H1 (cell line): ENCODE results near the gene EIF2AK2. TPM values are rescaled to one million over a fixed set of nuclear protein-coding genes. Genes with fewer than 3 reads are reported as not detected.

Source experiments
- CTCF ChIA-PET: fragments of 300-600 bp; sonication (Branson Sonifier 250); formaldehyde crosslinking; loops from one replicate; lab custom pipeline; 2021; ENCODE audit not compliant: partially characterized antibody; lab: Charles Lee
- POLR2A ChIA-PET: fragments of 300-600 bp; sonication (Branson Sonifier 250); formaldehyde crosslinking; loops from one replicate; lab custom pipeline; 2021; ENCODE audit warnings: inconsistent platforms; ENCODE audit not compliant: partially characterized antibody; lab: Charles Lee
- DNase-seq, 2 experiments: peaks; one replicate each; pipeline versions ENCODE4 v3.0.0 to v3.0.0-alpha.2; 2010 to 2022; ENCODE audit warnings: low spot score in 2 of 2, low read depth in 1 of 2, mixed read lengths in 1 of 2
- FAIRE-seq: peaks from 2 replicates; lab custom pipeline; 2011; peaks lifted over from hg19 to GRCh38; lab: Jason Lieb, UNC
- H2AFZ ChIP-seq: 2 replicates; pipeline ENCODE4 v1.8.1; 2012; ENCODE audit warnings: low read length, inconsistent platforms
- H2AK5ac ChIP-seq: 2 replicates; pipeline ENCODE4 v1.6.1; 2013; ENCODE audit warnings: low read depth, low read length
- H2BK120ac ChIP-seq: replicated peaks from 2 replicates; pipeline ENCODE3; 2013; ENCODE audit warnings: low read depth, low read length, inconsistent platforms
- H2BK12ac ChIP-seq: 2 replicates; pipeline ENCODE4 v1.6.1; 2013; ENCODE audit warnings: low read depth, low read length
- H2BK15ac ChIP-seq: 2 replicates; pipeline ENCODE4 v1.6.1; 2013; ENCODE audit warnings: low read length
- H2BK20ac ChIP-seq: 2 replicates; pipeline ENCODE4 v1.6.1; 2013; ENCODE audit warnings: low read length
- H2BK5ac ChIP-seq: 2 replicates; pipeline ENCODE4 v1.6.1; 2013; ENCODE audit warnings: low read depth, low read length
- H3K14ac ChIP-seq: 2 replicates; pipeline ENCODE4 v1.6.1; 2013; ENCODE audit warnings: inconsistent platforms; ENCODE audit not compliant: insufficient read length
- H3K18ac ChIP-seq: 2 replicates; pipeline ENCODE4 v1.6.1; 2013; ENCODE audit warnings: low read length; ENCODE audit errors: extremely low read depth
- H3K23ac ChIP-seq: 2 replicates; pipeline ENCODE4 v1.6.1; 2013; ENCODE audit warnings: inconsistent platforms; ENCODE audit not compliant: insufficient read length
- H3K23me2 ChIP-seq: 2 replicates; pipeline ENCODE4 v1.6.1; 2013; ENCODE audit warnings: low read depth, low read length
- H3K27ac ChIP-seq: 2 replicates; pipeline ENCODE4 v1.6.1; 2011; ENCODE audit warnings: low read depth, low read length, inconsistent platforms
- H3K27me3 ChIP-seq, 4 experiments: replicated peaks in 1 of 4; 1 replicate in 1 of 4; 2 replicates in 3 of 4; pipeline versions ENCODE4 v1.6.1 to v1.8.1; 2011 to 2013; ENCODE audit warnings: low read length in 3 of 4, mild to moderate bottlenecking in 3 of 4, inconsistent platforms in 2 of 4, mixed read lengths in 2 of 4, moderate library complexity in 1 of 4; ENCODE audit not compliant: control insufficient read depth in 3 of 4, insufficient read depth in 3 of 4; ENCODE audit errors: extremely low read depth in 1 of 4
- H3K36me3 ChIP-seq, 4 experiments: 2 replicates each; pipeline versions ENCODE4 v1.6.1 to v1.8.1; 2011 to 2013; ENCODE audit warnings: mild to moderate bottlenecking in 4 of 4, low read length in 3 of 4, moderate library complexity in 2 of 4, control low read depth in 1 of 4, inconsistent platforms in 1 of 4; ENCODE audit not compliant: insufficient read depth in 4 of 4, control insufficient read depth in 2 of 4
- H3K4ac ChIP-seq: replicated peaks from 2 replicates; pipeline ENCODE3; 2013; ENCODE audit warnings: low read length, low read depth, mixed read lengths, inconsistent platforms; ENCODE audit not compliant: insufficient read length
- H3K4me1 ChIP-seq, 4 experiments: replicated peaks in 1 of 4; 1 replicate in 1 of 4; 2 replicates in 3 of 4; pipeline versions ENCODE4 v1.6.1 to v1.8.1; 2011 to 2013; ENCODE audit warnings: low read length in 3 of 4, inconsistent platforms in 2 of 4, mixed read lengths in 1 of 4; ENCODE audit not compliant: insufficient read depth in 4 of 4, control insufficient read depth in 3 of 4
- H3K4me2 ChIP-seq, 2 experiments: 2 replicates each; pipeline versions ENCODE4 v1.6.1 to v1.8.1; 2011 to 2013; ENCODE audit warnings: low read depth in 2 of 2, low read length in 2 of 2, control low read depth in 1 of 2, inconsistent platforms in 1 of 2, mild to moderate bottlenecking in 1 of 2; ENCODE audit not compliant: insufficient read depth in 1 of 2
- H3K4me3 ChIP-seq, 4 experiments: fragments of 200-600, 300-600 bp in 1 of 4; sonication (generic), shearing (Covaris generic), sonication (Bioruptor Twin) in 1 of 4; 2 replicates each; pipeline versions ENCODE4 v1.5.1 to v1.8.1; 2011 to 2016; ENCODE audit warnings: low read length in 4 of 4, low read depth in 3 of 4, control low read depth in 2 of 4, inconsistent platforms in 2 of 4, mild to moderate bottlenecking in 2 of 4, mixed read lengths in 1 of 4, moderate library complexity in 1 of 4; ENCODE audit not compliant: insufficient read depth in 2 of 4; ENCODE audit errors: extremely low read depth in 1 of 4
- H3K56ac ChIP-seq: replicated peaks from 2 replicates; pipeline ENCODE3; 2013; ENCODE audit warnings: low read depth, mild to moderate bottlenecking, mixed read lengths, low read length, inconsistent platforms; ENCODE audit not compliant: insufficient read length
- H3K79me1 ChIP-seq: 2 replicates; pipeline ENCODE4 v1.6.1; 2013; ENCODE audit warnings: low read depth, low read length, control low read depth
- H3K79me2 ChIP-seq, 2 experiments: 2 replicates each; pipeline versions ENCODE4 v1.6.1 to v1.8.1; 2012 to 2013; ENCODE audit warnings: low read length in 2 of 2, mild to moderate bottlenecking in 2 of 2, inconsistent platforms in 1 of 2; ENCODE audit not compliant: insufficient read depth in 2 of 2, control insufficient read depth in 1 of 2
- H3K9ac ChIP-seq, 4 experiments: replicated peaks in 1 of 4; 1 replicate in 1 of 4; 2 replicates in 3 of 4; pipeline versions ENCODE4 v1.6.1 to v1.8.1; 2011 to 2013; ENCODE audit warnings: low read depth in 3 of 4, low read length in 3 of 4, control low read depth in 2 of 4, mild to moderate bottlenecking in 2 of 4, moderate library complexity in 2 of 4, inconsistent platforms in 1 of 4; ENCODE audit errors: extremely low read depth in 1 of 4
- H3K9me3 ChIP-seq, 2 experiments: 2 replicates each; pipeline versions ENCODE4 v1.6.1 to v1.8.1; 2012 to 2013; ENCODE audit warnings: mild to moderate bottlenecking in 2 of 2, moderate library complexity in 2 of 2, control low read depth in 1 of 2, inconsistent platforms in 1 of 2, low read depth in 1 of 2, low read length in 1 of 2, mixed read lengths in 1 of 2; ENCODE audit not compliant: insufficient read depth in 2 of 2
- H4K20me1 ChIP-seq, 2 experiments: replicated peaks in 1 of 2; 2 replicates each; pipeline versions ENCODE3 to v1.8.1; 2011 to 2013; ENCODE audit warnings: inconsistent platforms in 2 of 2, low read length in 2 of 2, mild to moderate bottlenecking in 1 of 2; ENCODE audit not compliant: insufficient read depth in 2 of 2, control insufficient read depth in 1 of 2
- H4K5ac ChIP-seq: 2 replicates; pipeline ENCODE4 v1.6.1; 2013; ENCODE audit warnings: low read length, low read depth, mixed read lengths, inconsistent platforms; ENCODE audit not compliant: insufficient read length
- H4K8ac ChIP-seq: 2 replicates; pipeline ENCODE4 v1.8.0; 2013; ENCODE audit warnings: mild to moderate bottlenecking, moderate library complexity, low read length, inconsistent platforms; ENCODE audit not compliant: insufficient read depth; ENCODE audit errors: extremely low read depth
- H4K91ac ChIP-seq: replicated peaks from 2 replicates; pipeline ENCODE3; 2013; ENCODE audit warnings: low read length, mixed read lengths, inconsistent platforms; ENCODE audit not compliant: insufficient read length
- BACH1 ChIP-seq: IDR thresholded peaks from 2 replicates; pipeline ENCODE4 v1.6.1; 2012; ENCODE audit warnings: low read length, improper control_type of control experiment
- CHD1 ChIP-seq: IDR thresholded peaks from 2 replicates; pipeline ENCODE4 v1.6.1; 2012; ENCODE audit warnings: low read depth, low read length, improper control_type of control experiment
- FOSL1 ChIP-seq: IDR thresholded peaks from 2 replicates; pipeline ENCODE4 v1.6.1; 2011; ENCODE audit warnings: mild to moderate bottlenecking, low read depth, low read length, moderate library complexity; ENCODE audit not compliant: insufficient read depth
- NANOG ChIP-seq: IDR thresholded peaks from 2 replicates; pipeline ENCODE4 v1.6.1; 2011; ENCODE audit warnings: low read length, low read depth, mild to moderate bottlenecking, inconsistent platforms; ENCODE audit not compliant: insufficient read depth, poor library complexity, severe bottlenecking
- POLR2A ChIP-seq, 2 experiments: IDR thresholded peaks; 1 replicate in 1 of 2; 2 replicates in 1 of 2; pipeline ENCODE4 v1.6.1; 2011; ENCODE audit warnings: low read depth in 2 of 2, low read length in 2 of 2, mild to moderate bottlenecking in 2 of 2; ENCODE audit errors: control extremely low read depth in 1 of 2
- SRF ChIP-seq: IDR thresholded peaks from 2 replicates; pipeline ENCODE4 v1.6.1; 2011; ENCODE audit warnings: mild to moderate bottlenecking, low read depth, low read length, moderate library complexity
- WGBS, 2 experiments: shearing (Covaris generic) in 1 of 2; methylation state at CpG; one replicate each; pipeline versions ENCODE4 v1.1.6 to v1.1.7; 2013 to 2015; ENCODE audit warnings: low lambda C conversion rate in 2 of 2, mixed read lengths in 2 of 2, inconsistent platforms in 1 of 2, low coverage in 1 of 2, missing lambda C conversion rate in 1 of 2; ENCODE audit not compliant: insufficient replicate concordance in 2 of 2, insufficient coverage in 1 of 2, insufficient read length in 1 of 2; ENCODE audit errors: extremely low coverage in 1 of 2, missing lambda C conversion rate in 1 of 2; 5-methylcytosine and 5-hydroxymethylcytosine counted together
- polyA plus RNA-seq, 7 experiments: library from polyadenylated mRNA; depleted of rRNA in 3 of 7; stranded (reverse) in 5 of 7; unstranded in 2 of 7; fragments of >200 nt in 5 of 7; fragments of 200-250 nt in 2 of 7; gene quantifications; 1 replicate in 5 of 7; 2 replicates in 1 of 7; 4 replicates in 1 of 7; pipeline versions ENCODE4 v1.2.1 to v1.2.3, GENCODE V29; 2011 to 2013; ENCODE audit warnings: missing spikeins in 2 of 7, mixed read lengths in 2 of 7
- total RNA-seq: library from RNA; stranded (reverse); fragmentation: NEBNext Ultra II Directional; extraction: Animal tissue kit (Norgen Biotek cat#: 25700); gene quantifications from 2 replicates; pipeline ENCODE4 v1.2.1, GENCODE V29; 2021
- TF ChIP-seq, protein P1 (sequence below): IDR thresholded peaks from 2 replicates; pipeline ENCODE4 v1.6.1; 2012; ENCODE audit warnings: inconsistent platforms
- TF ChIP-seq, protein P2 (sequence below): IDR thresholded peaks from 2 replicates; pipeline ENCODE4 v1.6.1; 2011; ENCODE audit warnings: low read length, improper control_type of control experiment

The EIF2AK2 gene
- total and polyA plus RNA-seq, 2 of the 8 experiments (the other 6 are each of a cell fraction or from before 2014, with no cell fraction given) = 13.1 to 46.9 TPM

DNA sequence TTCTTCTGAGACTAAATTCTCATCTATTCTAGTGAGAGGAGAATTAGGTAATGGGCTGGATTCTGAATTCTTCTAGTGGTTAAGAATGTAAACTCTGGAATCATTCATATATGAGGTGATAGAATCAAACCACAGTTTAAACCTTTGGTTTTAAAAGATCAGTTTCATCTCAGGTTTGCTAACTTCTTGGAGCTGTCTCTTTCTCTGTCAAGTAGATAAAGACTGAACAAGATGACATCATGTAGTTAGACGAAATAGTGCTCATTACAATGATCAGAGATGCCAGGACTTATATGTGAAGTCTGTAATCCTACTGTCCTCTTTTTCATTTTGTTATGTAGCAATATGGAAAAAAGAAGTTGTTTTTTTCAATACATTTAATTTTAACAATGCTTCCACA, 44.4 kb upstream of the EIF2AK2 start:
- no peak overlapping the region for H3K56ac ChIP-seq
- 94% methylated on average over 1 of the region's 1 CpG; no CpG with 5 or more reads in 1 of the 2 experiments for WGBS, 2 experiments
- no peak overlapping the region for H2BK5ac ChIP-seq
- no peak overlapping the region for H4K5ac ChIP-seq
- H4K20me1 ChIP-seq = peaks cover 0 to 2% of the 10 kb centered on the region in 2 experiments
- no peak overlapping the region for H3K4me3 ChIP-seq
- no peak overlapping the region for H3K4ac ChIP-seq
- no peak overlapping the region for H2BK15ac ChIP-seq
- ChIA-PET CTCF (interaction anchor here (0.6 to 1.5 kb wide), 4 partner anchors 10 to 33 kb away, joined by 3 to 5 read pairs (median 3); partner anchors contain the start of gene SULT6B1), POLR2A (interaction anchor here (0.5 to 3.1 kb wide), 6 partner anchors 11 to 209 kb away, joined by 3 to 26 read pairs (median 4); partner anchors contain the start of genes CEBPZ, NDUFAF7 and SULT6B1)
- no peak overlapping the region for H3K4me2 ChIP-seq
- DNase-seq = no peak
- peaks cover 8 to 9% of the 10 kb centered on the region in 2 experiments for H3K9me3 ChIP-seq
- H4K91ac ChIP-seq = no peak overlapping the region
- H3K23me2 ChIP-seq = peaks cover 4% of the 10 kb centered on the region
- H3K23ac ChIP-seq = no peak overlapping the region
- H3K79me2 ChIP-seq = peaks cover 5 to 37% of the 10 kb centered on the region in 2 experiments; a peak in 3 of 4 replicates
- no peaks in the 10 kb centered on the region for H3K79me1 ChIP-seq
- peaks cover 0 to 17% (median 3%) of the 10 kb centered on the region in 4 experiments; a peak in 4 of 7 replicates for H3K4me1 ChIP-seq
- H4K8ac ChIP-seq = no peak overlapping the region
- no peak for FAIRE-seq
- no peak overlapping the region for H2AK5ac ChIP-seq
- H2BK12ac ChIP-seq = no peak overlapping the region
- no peak overlapping the region for H2AFZ ChIP-seq
- no peak overlapping the region for H2BK20ac ChIP-seq
- no peak overlapping the region for H3K27ac ChIP-seq
- H3K36me3 ChIP-seq = peaks cover 4 to 50% (median 34%) of the 10 kb centered on the region in 4 experiments; a peak in 6 of 8 replicates
- H3K9ac ChIP-seq = no peak overlapping the region
- no peak overlapping the region for H2BK120ac ChIP-seq
- TF ChIP-seq CHD1 (no peak), SRF (no peak), NANOG (no peak), POLR2A (IDR thresholded peaks at IDR 0.05; ENCODE audit: control extremely low read depth in 1 of 2, low read depth in 2 of 2, low read length in 2 of 2) (no peak), FOSL1 (no peak), BACH1 (no peak)
- TF ChIP-seq, protein P1, sequence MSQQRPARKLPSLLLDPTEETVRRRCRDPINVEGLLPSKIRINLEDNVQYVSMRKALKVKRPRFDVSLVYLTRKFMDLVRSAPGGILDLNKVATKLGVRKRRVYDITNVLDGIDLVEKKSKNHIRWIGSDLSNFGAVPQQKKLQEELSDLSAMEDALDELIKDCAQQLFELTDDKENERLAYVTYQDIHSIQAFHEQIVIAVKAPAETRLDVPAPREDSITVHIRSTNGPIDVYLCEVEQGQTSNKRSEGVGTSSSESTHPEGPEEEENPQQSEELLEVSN = no peak
- TF ChIP-seq, protein P2, sequence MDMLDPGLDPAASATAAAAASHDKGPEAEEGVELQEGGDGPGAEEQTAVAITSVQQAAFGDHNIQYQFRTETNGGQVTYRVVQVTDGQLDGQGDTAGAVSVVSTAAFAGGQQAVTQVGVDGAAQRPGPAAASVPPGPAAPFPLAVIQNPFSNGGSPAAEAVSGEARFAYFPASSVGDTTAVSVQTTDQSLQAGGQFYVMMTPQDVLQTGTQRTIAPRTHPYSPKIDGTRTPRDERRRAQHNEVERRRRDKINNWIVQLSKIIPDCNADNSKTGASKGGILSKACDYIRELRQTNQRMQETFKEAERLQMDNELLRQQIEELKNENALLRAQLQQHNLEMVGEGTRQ = no peak
- no peaks in the 10 kb centered on the region for H3K27me3 ChIP-seq
- H3K18ac ChIP-seq = no peak overlapping the region
- H3K14ac ChIP-seq = no peak overlapping the region
